ENCODE results near the gene TRPM4. TPM values are rescaled to one million over a fixed set of nuclear protein-coding genes. Genes with fewer than 3 reads are reported as not detected.

Gene TRPM4
- total RNA-seq, 1 experiment from 2014 or later: 30.0 TPM

DNA sequence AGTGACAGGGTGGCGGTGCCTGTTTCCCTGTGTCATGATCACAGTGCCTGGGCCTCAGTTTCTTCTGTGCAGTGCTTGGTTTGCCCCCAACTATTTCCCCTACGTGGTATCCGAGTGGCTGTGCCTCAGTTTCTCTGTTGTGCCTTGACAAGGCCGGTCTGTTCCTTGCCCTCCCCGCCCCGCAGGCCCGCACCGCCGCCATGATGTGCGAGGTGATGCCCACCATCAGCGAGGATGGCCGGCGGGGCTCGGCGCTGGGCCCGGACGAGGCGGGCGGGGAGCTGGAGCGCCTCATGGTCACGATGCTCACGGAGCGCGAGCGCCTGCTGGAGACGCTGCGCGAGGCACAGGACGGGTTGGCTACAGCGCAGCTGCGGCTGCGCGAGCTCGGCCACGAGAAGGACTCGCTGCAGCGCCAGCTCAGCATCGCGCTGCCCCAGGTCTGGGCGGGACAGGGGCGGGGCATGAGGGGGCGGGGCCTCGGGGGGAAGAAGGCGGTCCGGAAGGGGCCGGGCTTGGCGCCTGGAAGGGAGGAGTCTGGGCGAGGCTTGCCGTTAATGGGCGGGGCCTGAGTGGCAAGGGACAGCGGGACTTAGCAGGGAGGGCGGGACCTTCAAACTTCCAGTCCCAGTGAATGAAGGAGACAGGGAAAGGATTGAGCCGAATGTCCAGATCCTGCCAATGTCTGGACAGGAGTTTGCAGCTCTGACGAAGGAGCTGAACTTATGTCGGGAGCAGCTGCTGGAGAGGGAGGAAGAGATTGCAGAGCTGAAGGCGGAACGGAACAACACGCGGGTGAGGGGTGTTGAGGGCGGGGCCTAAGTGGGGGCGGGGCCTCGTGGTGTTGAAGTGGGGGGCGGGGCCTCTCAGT lies 29.7 kb upstream of the TRPM4 start:
- peak; percentile 90 for DNase-seq
- Histone ChIP-seq H3F3A (ENCODE audit: low read length, unreplicated experiment) (no peaks in the 10 kb centered on the region), H4K20me1 (ENCODE audit: low read length) (no peaks in the 10 kb centered on the region), H3K9me3 (ENCODE audit: low read length) (no peaks in the 10 kb centered on the region), H3K79me2 (ENCODE audit: low read length) (no peaks in the 10 kb centered on the region), H3K4me1 (ENCODE audit: insufficient read depth, low read length) (no peaks in the 10 kb centered on the region; the same call in none of the 2 replicates), H3K36me3 (ENCODE audit: low read depth, low read length) (no peaks in the 10 kb centered on the region), H3K4me3 (ENCODE audit: low read length) (peak overlapping the region; percentile 59), H3K9ac (ENCODE audit: low read length) (no peak overlapping the region), H3K4me2 (ENCODE audit: low read length) (peak overlapping the region; percentile 82), H2AFZ (ENCODE audit: low read length) (peak overlapping the region; percentile 86), H3K27me3 (ENCODE audit: low read length) (no peaks in the 10 kb centered on the region), H3K27ac (ENCODE audit: low read length) (no peak overlapping the region), H3K9me2 (replicated peaks; ENCODE audit: low read length) (no peaks in the 10 kb centered on the region)
- POLR2A ChIA-PET (ENCODE audit: unreplicated experiment): interaction anchor here (0.7 kb wide), 1 partner anchor 37 kb away, joined by 8 read pairs; no protein-coding TSS in a partner anchor
- ATAC-seq: peak; percentile 94
- intact Hi-C loops (cut with micrococcal nuclease): loop anchor here (2.0 kb wide), 1 partner anchor 15 kb away; no protein-coding TSS in a partner anchor
- no TSS peak for BruUV-seq (replicated peaks)
- CTCF ChIA-PET: interaction anchor here (0.5 to 1.0 kb wide), 7 partner anchors 8 to 128 kb away, joined by 3 to 16 read pairs (median 5); partner anchors contain the start of gene LIN7B
- TF ChIP-seq, protein P1, sequence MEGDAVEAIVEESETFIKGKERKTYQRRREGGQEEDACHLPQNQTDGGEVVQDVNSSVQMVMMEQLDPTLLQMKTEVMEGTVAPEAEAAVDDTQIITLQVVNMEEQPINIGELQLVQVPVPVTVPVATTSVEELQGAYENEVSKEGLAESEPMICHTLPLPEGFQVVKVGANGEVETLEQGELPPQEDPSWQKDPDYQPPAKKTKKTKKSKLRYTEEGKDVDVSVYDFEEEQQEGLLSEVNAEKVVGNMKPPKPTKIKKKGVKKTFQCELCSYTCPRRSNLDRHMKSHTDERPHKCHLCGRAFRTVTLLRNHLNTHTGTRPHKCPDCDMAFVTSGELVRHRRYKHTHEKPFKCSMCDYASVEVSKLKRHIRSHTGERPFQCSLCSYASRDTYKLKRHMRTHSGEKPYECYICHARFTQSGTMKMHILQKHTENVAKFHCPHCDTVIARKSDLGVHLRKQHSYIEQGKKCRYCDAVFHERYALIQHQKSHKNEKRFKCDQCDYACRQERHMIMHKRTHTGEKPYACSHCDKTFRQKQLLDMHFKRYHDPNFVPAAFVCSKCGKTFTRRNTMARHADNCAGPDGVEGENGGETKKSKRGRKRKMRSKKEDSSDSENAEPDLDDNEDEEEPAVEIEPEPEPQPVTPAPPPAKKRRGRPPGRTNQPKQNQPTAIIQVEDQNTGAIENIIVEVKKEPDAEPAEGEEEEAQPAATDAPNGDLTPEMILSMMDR (conservative IDR thresholded peaks at IDR 0.05; ENCODE audit: low read depth, low read length): no peak
- no peak for TF ChIP-seq EZH2 (IDR thresholded peaks at IDR 0.05; ENCODE audit: low read length, unreplicated experiment)
- no peak for TF ChIP-seq EZH2phosphoT487 (IDR thresholded peaks at IDR 0.05; ENCODE audit: borderline replicate concordance, low read length)

GRCh38 chr19:49128545-49129237 lies 28.9 kb upstream of the TRPM4 start:
- Histone ChIP-seq H4K20me1 (ENCODE audit: low read length) (no peaks in the 10 kb centered on the region), H3K27me3 (ENCODE audit: low read length) (no peaks in the 10 kb centered on the region), H3K36me3 (ENCODE audit: low read depth, low read length) (no peaks in the 10 kb centered on the region), H3K27ac (ENCODE audit: low read length) (no peak overlapping the region), H3K9me3 (ENCODE audit: low read length) (no peaks in the 10 kb centered on the region), H2AFZ (ENCODE audit: low read length) (peak overlapping the region; percentile 86; the same call in 1 of the 2 replicates), H3K79me2 (ENCODE audit: low read length) (no peaks in the 10 kb centered on the region), H3K9ac (ENCODE audit: low read length) (no peak overlapping the region), H3K4me3 (ENCODE audit: low read length) (peak overlapping the region; percentile 59; the same call in 1 of the 2 replicates), H3K4me1 (ENCODE audit: insufficient read depth, low read length) (no peaks in the 10 kb centered on the region; the same call in none of the 2 replicates), H3K9me2 (replicated peaks; ENCODE audit: low read length) (no peaks in the 10 kb centered on the region), H3F3A (ENCODE audit: low read length, unreplicated experiment) (no peaks in the 10 kb centered on the region), H3K4me2 (ENCODE audit: low read length) (peak overlapping the region; percentile 82)
- intact Hi-C loops (cut with micrococcal nuclease): loop anchor here (2.0 kb wide), 1 partner anchor 14 kb away; no protein-coding TSS in a partner anchor
- POLR2A ChIA-PET (ENCODE audit: unreplicated experiment): no interaction called here
- DNase-seq (no peak), ATAC-seq (no peak)
- TF ChIP-seq, protein P1 (conservative IDR thresholded peaks at IDR 0.05; ENCODE audit: low read depth, low read length): no peak
- no peak for TF ChIP-seq EZH2 (IDR thresholded peaks at IDR 0.05; ENCODE audit: low read length, unreplicated experiment)
- no peak for TF ChIP-seq EZH2phosphoT487 (IDR thresholded peaks at IDR 0.05; ENCODE audit: borderline replicate concordance, low read length)
- CTCF ChIA-PET: interaction anchor here (1.0 kb wide), 1 partner anchor 21 kb away, joined by 6 read pairs; no protein-coding TSS in a partner anchor
- BruUV-seq (replicated peaks): no TSS peak

Data from PC-3 (cell line).